HFF-Myc (cell line): Measurements from ENCODE around the gene RIN3.
"Not testable (repeated sequence)": the region's sequence is repeated elsewhere in the genome, so short reads cannot be mapped to it uniquely, and the experiment has no call there.

Experiments used
- DNase-seq: peaks from one replicate; pipeline ENCODE4 v3.0.0-alpha.2; 2011; ENCODE audit warnings: low read depth; ENCODE audit errors: extremely low read depth
- H3K4me3 ChIP-seq: replicated peaks from 2 replicates; pipeline ENCODE4 v1.5.1; 2011; ENCODE audit warnings: low read depth, mild to moderate bottlenecking, control low read depth, low read length
- CTCF ChIP-seq: IDR thresholded peaks from 2 replicates; pipeline ENCODE4 v1.5.1; 2012; ENCODE audit warnings: mild to moderate bottlenecking, low read depth, low read length, control low read depth; ENCODE audit errors: missing control alignments

The RIN3 gene

GRCh38 chr14:92528486-92529100 is 15.0 kb downstream of the RIN3 start:
- TF ChIP-seq CTCF, result no peak
- no peak overlapping the region for H3K4me3 ChIP-seq
- DNase-seq, result no peak

- no peak for DNase-seq
- TF ChIP-seq CTCF, result no peak
- H3K4me3 ChIP-seq, result no peak overlapping the region
These were observed 16.3 kb downstream of the RIN3 start for GRCh38 chr14:92529903-92530302.

GRCh38 chr14:92531106-92531873 is 17.7 kb downstream of the RIN3 start:
- TF ChIP-seq CTCF, result no peak
- DNase-seq, result no peak
- H3K4me3 ChIP-seq, result no peak overlapping the region

GRCh38 chr14:92532490-92533163 is 19.0 kb downstream of the RIN3 start:
- TF ChIP-seq CTCF, result no peak
- no peak overlapping the region for H3K4me3 ChIP-seq

GRCh38 chr14:92534932-92535643 is 21.5 kb downstream of the RIN3 start:
- no peak for TF ChIP-seq CTCF
- no peak for DNase-seq
- no peak overlapping the region for H3K4me3 ChIP-seq

More at GRCh38 chr14:92532490-92533163, 19.0 kb downstream of the RIN3 start:
- no peak for DNase-seq

GRCh38 chr14:92536231-92536630 is 22.6 kb downstream of the RIN3 start:
- DNase-seq, H3K4me3 ChIP-seq: not testable (repeated sequence)

- no peak overlapping the region for H3K4me3 ChIP-seq
- no peak for DNase-seq
- no peak for TF ChIP-seq CTCF
These were observed 24.9 kb downstream of the RIN3 start for GRCh38 chr14:92538412-92538985.
